Liver (tissue), 9 donors: Measurements from ENCODE around the gene NCOA3. TPM values are rescaled to one million over a fixed set of nuclear protein-coding genes. Genes with fewer than 3 reads are reported as not detected.

Source experiments
- DNase-seq: peaks from one replicate; pipeline ENCODE4 v3.0.0-alpha.2; 2017; ENCODE audit warnings: low spot score
- H3K27ac ChIP-seq, 2 donors: one replicate each; pipeline ENCODE4 v1.7.0; 2013; ENCODE audit warnings: inconsistent platforms in 2 of 2, low read length in 2 of 2, control low read depth in 1 of 2, low read depth in 1 of 2, mild to moderate bottlenecking in 1 of 2
- H3K27me3 ChIP-seq, 4 donors: one replicate each; pipeline versions ENCODE4 v1.6.1 to v1.7.0; 2013; ENCODE audit warnings: low read length in 3 of 4, inconsistent platforms in 1 of 4, mild to moderate bottlenecking in 1 of 4, moderate library complexity in 1 of 4; ENCODE audit not compliant: control insufficient read depth in 4 of 4, insufficient read depth in 4 of 4
- H3K36me3 ChIP-seq, 4 donors: one replicate each; pipeline versions ENCODE4 v1.6.1 to v1.7.0; 2013; ENCODE audit warnings: low read length in 3 of 4, mild to moderate bottlenecking in 3 of 4, low read depth in 1 of 4, moderate library complexity in 1 of 4; ENCODE audit not compliant: control insufficient read depth in 4 of 4, insufficient read depth in 3 of 4
- H3K4me1 ChIP-seq, 4 donors: one replicate each; pipeline versions ENCODE4 v1.6.1 to v1.7.0; 2013; ENCODE audit warnings: low read length in 3 of 4, mild to moderate bottlenecking in 3 of 4, moderate library complexity in 1 of 4; ENCODE audit not compliant: control insufficient read depth in 4 of 4, insufficient read depth in 4 of 4
- H3K4me3 ChIP-seq, 3 donors: one replicate each; pipeline versions ENCODE4 v1.6.1 to v1.7.0; 2013; ENCODE audit warnings: low read length in 3 of 3, control low read depth in 1 of 3, low read depth in 1 of 3, mild to moderate bottlenecking in 1 of 3
- H3K9ac ChIP-seq, 2 donors: one replicate each; pipeline ENCODE4 v1.7.0; 2013; ENCODE audit warnings: low read length in 2 of 2, mild to moderate bottlenecking in 2 of 2, moderate library complexity in 2 of 2, control low read depth in 1 of 2, low read depth in 1 of 2
- H3K9me3 ChIP-seq, 4 donors: one replicate each; pipeline versions ENCODE4 v1.6.1 to v1.7.0; 2013; ENCODE audit warnings: low read length in 3 of 4; ENCODE audit not compliant: control insufficient read depth in 4 of 4
- EGR1 ChIP-seq, 2 donors: IDR thresholded peaks; 2 replicates each; pipeline ENCODE4 v1.6.1; 2016 to 2018; ENCODE audit warnings: antibody characterized with exemption in 2 of 2, low read depth in 2 of 2
- FOXA2 ChIP-seq: IDR thresholded peaks from 2 replicates; pipeline ENCODE4 v1.6.1; 2016; ENCODE audit warnings: antibody characterized with exemption
- GABPA ChIP-seq, 2 donors: IDR thresholded peaks in 1 of 2; conservative IDR thresholded peaks in 1 of 2; 2 replicates each; pipeline ENCODE4 v1.6.1; 2016; ENCODE audit warnings: antibody characterized with exemption in 2 of 2, mild to moderate bottlenecking in 1 of 2, moderate library complexity in 1 of 2
- HNF4A ChIP-seq, 2 donors: conservative IDR thresholded peaks; 2 replicates each; pipeline ENCODE4 v1.6.1; 2016; ENCODE audit warnings: antibody characterized with exemption in 2 of 2, mild to moderate bottlenecking in 2 of 2
- HNF4G ChIP-seq: IDR thresholded peaks from 2 replicates; pipeline ENCODE4 v1.6.1; 2016; ENCODE audit warnings: antibody characterized with exemption
- JUND ChIP-seq, 2 donors: IDR thresholded peaks; 2 replicates each; pipeline ENCODE4 v1.6.1; 2016; ENCODE audit warnings: antibody characterized with exemption in 2 of 2
- NR2F2 ChIP-seq: IDR thresholded peaks from 2 replicates; pipeline ENCODE4 v1.6.1; 2016; ENCODE audit warnings: antibody characterized with exemption
- RAD21 ChIP-seq, 2 donors: IDR thresholded peaks; 2 replicates each; pipeline ENCODE4 v1.6.1; 2016; ENCODE audit warnings: antibody characterized with exemption in 2 of 2, mild to moderate bottlenecking in 2 of 2
- RXRA ChIP-seq, 2 donors: IDR thresholded peaks; 2 replicates each; pipeline ENCODE4 v1.6.1; 2017 to 2018; ENCODE audit warnings: antibody characterized with exemption in 2 of 2, mild to moderate bottlenecking in 1 of 2
- SP1 ChIP-seq: IDR thresholded peaks from 2 replicates; pipeline ENCODE4 v1.6.1; 2018; ENCODE audit warnings: antibody characterized with exemption, mild to moderate bottlenecking
- TAF1 ChIP-seq: conservative IDR thresholded peaks from 2 replicates; pipeline ENCODE4 v1.6.1; 2016; ENCODE audit warnings: antibody characterized with exemption, mild to moderate bottlenecking
- YY1 ChIP-seq: IDR thresholded peaks from 2 replicates; pipeline ENCODE4 v1.6.1; 2016; ENCODE audit warnings: antibody characterized with exemption, mild to moderate bottlenecking
- WGBS: extraction: QIAGEN DNeasy Blood & Tissue Kit; methylation state at CpG from one replicate; pipeline ENCODE4 v1.1.7; 2013; 5-methylcytosine and 5-hydroxymethylcytosine counted together
- polyA plus RNA-seq, 2 donors: library from polyadenylated mRNA; stranded (reverse) in 1 of 2; unstranded in 1 of 2; fragments of 200-250 nt in 1 of 2; fragments of >200 nt in 1 of 2; fragmentation: Nextera tagmentation in 1 of 2; extraction: Ambion mirVana in 1 of 2; gene quantifications; one replicate each; pipeline versions ENCODE4 v1.2.1 to v1.2.3, GENCODE V29; 2013 to 2015
- total RNA-seq, 2 donors: library from RNA; depleted of rRNA; stranded (reverse); fragments of >200 nt; gene quantifications; one replicate each; pipeline ENCODE4 v1.2.3, GENCODE V29; 2014
- TF ChIP-seq, protein P1 (sequence below): fragments of 150-350 bp; IDR thresholded peaks from 2 replicates; pipeline ENCODE4 v1.5.1; 2017; ENCODE audit warnings: improper control_type of control experiment, low read depth, low read length; ENCODE audit not compliant: missing input control
- TF ChIP-seq, protein P2 (sequence below): IDR thresholded peaks from 2 replicates; pipeline ENCODE4 v1.6.1; 2016; ENCODE audit warnings: antibody characterized with exemption
- TF ChIP-seq, protein P3 (sequence below): IDR thresholded peaks from 2 replicates; pipeline ENCODE4 v1.6.1; 2016; ENCODE audit warnings: antibody characterized with exemption
- TF ChIP-seq, protein P4 (sequence below): IDR thresholded peaks from 2 replicates; pipeline ENCODE4 v1.6.1; 2016; ENCODE audit warnings: antibody characterized with exemption, mild to moderate bottlenecking
- TF ChIP-seq, protein P5 (sequence below): IDR thresholded peaks from 2 replicates; pipeline ENCODE4 v1.6.1; 2016; ENCODE audit warnings: antibody characterized with exemption
- donor health status: healthy.
- donor health status: healthy.
- donor health status: healthy.
- donor health status: healthy.
- donor health status: healthy.

NCOA3 gene
- total and polyA plus RNA-seq, 4 donors, result 3.8 to 18.2 (median 8.9) TPM

- TF ChIP-seq, protein P1, sequence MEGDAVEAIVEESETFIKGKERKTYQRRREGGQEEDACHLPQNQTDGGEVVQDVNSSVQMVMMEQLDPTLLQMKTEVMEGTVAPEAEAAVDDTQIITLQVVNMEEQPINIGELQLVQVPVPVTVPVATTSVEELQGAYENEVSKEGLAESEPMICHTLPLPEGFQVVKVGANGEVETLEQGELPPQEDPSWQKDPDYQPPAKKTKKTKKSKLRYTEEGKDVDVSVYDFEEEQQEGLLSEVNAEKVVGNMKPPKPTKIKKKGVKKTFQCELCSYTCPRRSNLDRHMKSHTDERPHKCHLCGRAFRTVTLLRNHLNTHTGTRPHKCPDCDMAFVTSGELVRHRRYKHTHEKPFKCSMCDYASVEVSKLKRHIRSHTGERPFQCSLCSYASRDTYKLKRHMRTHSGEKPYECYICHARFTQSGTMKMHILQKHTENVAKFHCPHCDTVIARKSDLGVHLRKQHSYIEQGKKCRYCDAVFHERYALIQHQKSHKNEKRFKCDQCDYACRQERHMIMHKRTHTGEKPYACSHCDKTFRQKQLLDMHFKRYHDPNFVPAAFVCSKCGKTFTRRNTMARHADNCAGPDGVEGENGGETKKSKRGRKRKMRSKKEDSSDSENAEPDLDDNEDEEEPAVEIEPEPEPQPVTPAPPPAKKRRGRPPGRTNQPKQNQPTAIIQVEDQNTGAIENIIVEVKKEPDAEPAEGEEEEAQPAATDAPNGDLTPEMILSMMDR, result no peak
- TF ChIP-seq, protein P2, sequence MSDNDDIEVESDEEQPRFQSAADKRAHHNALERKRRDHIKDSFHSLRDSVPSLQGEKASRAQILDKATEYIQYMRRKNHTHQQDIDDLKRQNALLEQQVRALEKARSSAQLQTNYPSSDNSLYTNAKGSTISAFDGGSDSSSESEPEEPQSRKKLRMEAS, result no peak
- TF ChIP-seq TAF1, result no peak
- no peak for TF ChIP-seq EGR1 (IDR thresholded peaks at IDR 0.05; ENCODE audit: low read depth in 2 of 2)
- no peak for TF ChIP-seq SP1
- no peak for TF ChIP-seq JUND (IDR thresholded peaks at IDR 0.05)
These were observed 30.3 kb downstream of the NCOA3 start (continued) for GRCh38 chr20:47532002-47532401.

GRCh38 chr20:47533518-47534062 lies 31.9 kb downstream of the NCOA3 start:
- WGBS, result 95% methylated on average over 3 of the region's 3 CpGs
- Histone ChIP-seq H3K36me3 (no peaks in the 10 kb centered on the region), H3K27me3 (no peaks in the 10 kb centered on the region), H3K9me3 (no peaks in the 10 kb centered on the region), H3K27ac (no peak overlapping the region), H3K9ac (no peak overlapping the region), H3K4me1 (peaks cover 0 to 5% (median 2%) of the 10 kb centered on the region in 4 donors), H3K4me3 (no peak overlapping the region)
- TF ChIP-seq, protein P3, sequence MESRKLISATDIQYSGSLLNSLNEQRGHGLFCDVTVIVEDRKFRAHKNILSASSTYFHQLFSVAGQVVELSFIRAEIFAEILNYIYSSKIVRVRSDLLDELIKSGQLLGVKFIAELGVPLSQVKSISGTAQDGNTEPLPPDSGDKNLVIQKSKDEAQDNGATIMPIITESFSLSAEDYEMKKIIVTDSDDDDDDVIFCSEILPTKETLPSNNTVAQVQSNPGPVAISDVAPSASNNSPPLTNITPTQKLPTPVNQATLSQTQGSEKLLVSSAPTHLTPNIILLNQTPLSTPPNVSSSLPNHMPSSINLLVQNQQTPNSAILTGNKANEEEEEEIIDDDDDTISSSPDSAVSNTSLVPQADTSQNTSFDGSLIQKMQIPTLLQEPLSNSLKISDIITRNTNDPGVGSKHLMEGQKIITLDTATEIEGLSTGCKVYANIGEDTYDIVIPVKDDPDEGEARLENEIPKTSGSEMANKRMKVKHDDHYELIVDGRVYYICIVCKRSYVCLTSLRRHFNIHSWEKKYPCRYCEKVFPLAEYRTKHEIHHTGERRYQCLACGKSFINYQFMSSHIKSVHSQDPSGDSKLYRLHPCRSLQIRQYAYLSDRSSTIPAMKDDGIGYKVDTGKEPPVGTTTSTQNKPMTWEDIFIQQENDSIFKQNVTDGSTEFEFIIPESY, result no peak
- no peak for TF ChIP-seq RAD21 (IDR thresholded peaks at IDR 0.05)
- no peak for TF ChIP-seq FOXA2
- TF ChIP-seq YY1, result no peak
- TF ChIP-seq, protein P2, result no peak
- no peak for TF ChIP-seq SP1
- no peak for TF ChIP-seq GABPA (IDR thresholded peaks at IDR 0.05 in 1 of 2, conservative IDR thresholded peaks at IDR 0.05 in 1 of 2)
- TF ChIP-seq NR2F2, result no peak
- TF ChIP-seq RXRA (IDR thresholded peaks at IDR 0.05), result no peak
- TF ChIP-seq JUND (IDR thresholded peaks at IDR 0.05), result no peak
- no peak for TF ChIP-seq HNF4G
- TF ChIP-seq, protein P1, result no peak
- no peak for TF ChIP-seq HNF4A (conservative IDR thresholded peaks at IDR 0.05)
- TF ChIP-seq, protein P4, sequence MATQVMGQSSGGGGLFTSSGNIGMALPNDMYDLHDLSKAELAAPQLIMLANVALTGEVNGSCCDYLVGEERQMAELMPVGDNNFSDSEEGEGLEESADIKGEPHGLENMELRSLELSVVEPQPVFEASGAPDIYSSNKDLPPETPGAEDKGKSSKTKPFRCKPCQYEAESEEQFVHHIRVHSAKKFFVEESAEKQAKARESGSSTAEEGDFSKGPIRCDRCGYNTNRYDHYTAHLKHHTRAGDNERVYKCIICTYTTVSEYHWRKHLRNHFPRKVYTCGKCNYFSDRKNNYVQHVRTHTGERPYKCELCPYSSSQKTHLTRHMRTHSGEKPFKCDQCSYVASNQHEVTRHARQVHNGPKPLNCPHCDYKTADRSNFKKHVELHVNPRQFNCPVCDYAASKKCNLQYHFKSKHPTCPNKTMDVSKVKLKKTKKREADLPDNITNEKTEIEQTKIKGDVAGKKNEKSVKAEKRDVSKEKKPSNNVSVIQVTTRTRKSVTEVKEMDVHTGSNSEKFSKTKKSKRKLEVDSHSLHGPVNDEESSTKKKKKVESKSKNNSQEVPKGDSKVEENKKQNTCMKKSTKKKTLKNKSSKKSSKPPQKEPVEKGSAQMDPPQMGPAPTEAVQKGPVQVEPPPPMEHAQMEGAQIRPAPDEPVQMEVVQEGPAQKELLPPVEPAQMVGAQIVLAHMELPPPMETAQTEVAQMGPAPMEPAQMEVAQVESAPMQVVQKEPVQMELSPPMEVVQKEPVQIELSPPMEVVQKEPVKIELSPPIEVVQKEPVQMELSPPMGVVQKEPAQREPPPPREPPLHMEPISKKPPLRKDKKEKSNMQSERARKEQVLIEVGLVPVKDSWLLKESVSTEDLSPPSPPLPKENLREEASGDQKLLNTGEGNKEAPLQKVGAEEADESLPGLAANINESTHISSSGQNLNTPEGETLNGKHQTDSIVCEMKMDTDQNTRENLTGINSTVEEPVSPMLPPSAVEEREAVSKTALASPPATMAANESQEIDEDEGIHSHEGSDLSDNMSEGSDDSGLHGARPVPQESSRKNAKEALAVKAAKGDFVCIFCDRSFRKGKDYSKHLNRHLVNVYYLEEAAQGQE, result no peak
- TF ChIP-seq, protein P5, sequence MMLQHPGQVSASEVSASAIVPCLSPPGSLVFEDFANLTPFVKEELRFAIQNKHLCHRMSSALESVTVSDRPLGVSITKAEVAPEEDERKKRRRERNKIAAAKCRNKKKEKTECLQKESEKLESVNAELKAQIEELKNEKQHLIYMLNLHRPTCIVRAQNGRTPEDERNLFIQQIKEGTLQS, result no peak
- no peak for TF ChIP-seq EGR1 (IDR thresholded peaks at IDR 0.05; ENCODE audit: low read depth in 2 of 2)
- no peak for DNase-seq
